Breast epithelium (tissue), 3 donors: ENCODE measurements around the gene TMEM250.
A peak's percentile ranks its signal among the peaks of the same experiment; 100 is the strongest.

Experiments
- POLR2A ChIP-seq: fragments of 450-650 bp; IDR thresholded peaks from one replicate; pipeline ENCODE4 v1.6.1; 2016; ENCODE audit warnings: antibody characterized with exemption, mild to moderate bottlenecking, moderate library complexity
- TF ChIP-seq, protein P1 (sequence below), 3 donors: fragments of 450-650 bp; IDR thresholded peaks; one replicate each; pipeline ENCODE4 v1.5.1; 2016 to 2017; ENCODE audit warnings: antibody characterized with exemption in 3 of 3, mild to moderate bottlenecking in 3 of 3, moderate library complexity in 3 of 3

DNA sequence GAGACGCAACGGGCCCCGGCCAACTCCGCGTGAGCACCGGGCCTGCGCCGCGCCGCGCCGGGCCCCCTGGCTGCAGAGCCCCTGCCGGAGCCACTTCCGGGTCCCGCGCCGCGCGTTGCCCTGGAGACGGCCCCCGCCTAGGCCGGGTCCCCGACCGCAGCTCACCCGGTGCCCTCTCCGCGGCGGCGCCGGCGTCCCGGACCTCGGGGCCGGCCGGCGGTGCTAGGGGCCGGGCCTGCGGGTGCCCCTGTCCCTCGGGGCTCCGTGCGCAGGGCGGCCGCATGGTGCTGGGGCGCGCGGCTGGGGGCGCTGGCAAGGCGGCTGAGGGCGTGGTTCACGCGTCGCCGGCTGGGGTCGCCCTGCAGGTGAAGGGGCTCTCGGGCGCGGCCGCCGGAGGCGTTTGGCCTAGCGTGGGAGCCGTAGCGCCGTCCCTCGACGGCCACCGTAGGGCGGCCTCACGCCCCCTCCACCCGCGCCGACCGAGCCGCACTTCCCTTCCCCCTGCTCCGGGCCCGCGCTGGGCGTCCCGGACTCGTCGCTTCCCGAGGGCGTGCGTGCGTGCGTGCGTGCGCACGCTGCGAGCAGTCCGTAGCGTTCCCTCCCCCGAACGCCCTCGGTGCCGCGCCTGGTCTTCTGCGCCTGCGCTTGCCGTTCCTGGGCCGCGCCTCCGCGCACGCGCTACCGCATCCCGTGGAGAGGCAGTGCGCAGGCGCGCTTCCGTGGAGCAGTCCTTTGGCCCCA lies at the start of gene TMEM250:
- TF ChIP-seq, protein P1, sequence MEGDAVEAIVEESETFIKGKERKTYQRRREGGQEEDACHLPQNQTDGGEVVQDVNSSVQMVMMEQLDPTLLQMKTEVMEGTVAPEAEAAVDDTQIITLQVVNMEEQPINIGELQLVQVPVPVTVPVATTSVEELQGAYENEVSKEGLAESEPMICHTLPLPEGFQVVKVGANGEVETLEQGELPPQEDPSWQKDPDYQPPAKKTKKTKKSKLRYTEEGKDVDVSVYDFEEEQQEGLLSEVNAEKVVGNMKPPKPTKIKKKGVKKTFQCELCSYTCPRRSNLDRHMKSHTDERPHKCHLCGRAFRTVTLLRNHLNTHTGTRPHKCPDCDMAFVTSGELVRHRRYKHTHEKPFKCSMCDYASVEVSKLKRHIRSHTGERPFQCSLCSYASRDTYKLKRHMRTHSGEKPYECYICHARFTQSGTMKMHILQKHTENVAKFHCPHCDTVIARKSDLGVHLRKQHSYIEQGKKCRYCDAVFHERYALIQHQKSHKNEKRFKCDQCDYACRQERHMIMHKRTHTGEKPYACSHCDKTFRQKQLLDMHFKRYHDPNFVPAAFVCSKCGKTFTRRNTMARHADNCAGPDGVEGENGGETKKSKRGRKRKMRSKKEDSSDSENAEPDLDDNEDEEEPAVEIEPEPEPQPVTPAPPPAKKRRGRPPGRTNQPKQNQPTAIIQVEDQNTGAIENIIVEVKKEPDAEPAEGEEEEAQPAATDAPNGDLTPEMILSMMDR (IDR thresholded peaks at IDR 0.05): peak in 1 of 3 donors; percentile 6
- TF ChIP-seq POLR2A: peak; percentile 59
